HEK293T (cell line): ENCODE data around the gene CHST3.

Experiments
- NFRKB ChIP-seq: fragments of 450-650 bp; IDR thresholded peaks from 2 replicates; pipeline ENCODE4 v1.6.1; 2016; ENCODE audit warnings: mild to moderate bottlenecking, moderate library complexity
- ZNF384 ChIP-seq: fragments of 450-650 bp; IDR thresholded peaks from 2 replicates; pipeline ENCODE4 v1.6.1; 2016
- TF ChIP-seq, protein P1 (sequence below): fragments of 450-650 bp; IDR thresholded peaks from 2 replicates; pipeline ENCODE4 v1.6.1; 2016

DNA sequence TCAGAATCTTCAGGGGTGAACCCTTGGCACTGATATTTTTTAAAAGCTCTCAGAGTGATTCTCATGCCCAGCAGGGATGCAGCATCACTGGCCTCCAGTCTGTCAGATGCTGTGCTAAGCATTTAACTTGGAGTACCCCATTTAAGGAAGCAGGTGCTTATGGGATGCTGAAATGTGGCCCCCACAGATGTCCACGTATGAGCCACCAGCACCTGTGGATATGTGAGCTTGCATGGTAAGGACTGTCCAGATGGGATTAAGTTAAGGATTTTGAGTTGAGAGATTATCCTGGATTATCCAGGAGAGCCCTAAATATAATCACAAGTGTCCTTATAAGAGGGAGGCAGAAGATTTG, 17.7 kb downstream of the CHST3 start:
- no peak for TF ChIP-seq NFRKB
- no peak for TF ChIP-seq ZNF384
- TF ChIP-seq, protein P1, sequence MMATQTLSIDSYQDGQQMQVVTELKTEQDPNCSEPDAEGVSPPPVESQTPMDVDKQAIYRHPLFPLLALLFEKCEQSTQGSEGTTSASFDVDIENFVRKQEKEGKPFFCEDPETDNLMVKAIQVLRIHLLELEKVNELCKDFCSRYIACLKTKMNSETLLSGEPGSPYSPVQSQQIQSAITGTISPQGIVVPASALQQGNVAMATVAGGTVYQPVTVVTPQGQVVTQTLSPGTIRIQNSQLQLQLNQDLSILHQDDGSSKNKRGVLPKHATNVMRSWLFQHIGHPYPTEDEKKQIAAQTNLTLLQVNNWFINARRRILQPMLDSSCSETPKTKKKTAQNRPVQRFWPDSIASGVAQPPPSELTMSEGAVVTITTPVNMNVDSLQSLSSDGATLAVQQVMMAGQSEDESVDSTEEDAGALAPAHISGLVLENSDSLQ, result no peak
